ENCODE results near the gene WDR27.
"Not testable (repeated sequence)": the region's sequence is repeated elsewhere in the genome, so short reads cannot be mapped to it uniquely, and the experiment has no call there.

The WDR27 gene

DNA sequence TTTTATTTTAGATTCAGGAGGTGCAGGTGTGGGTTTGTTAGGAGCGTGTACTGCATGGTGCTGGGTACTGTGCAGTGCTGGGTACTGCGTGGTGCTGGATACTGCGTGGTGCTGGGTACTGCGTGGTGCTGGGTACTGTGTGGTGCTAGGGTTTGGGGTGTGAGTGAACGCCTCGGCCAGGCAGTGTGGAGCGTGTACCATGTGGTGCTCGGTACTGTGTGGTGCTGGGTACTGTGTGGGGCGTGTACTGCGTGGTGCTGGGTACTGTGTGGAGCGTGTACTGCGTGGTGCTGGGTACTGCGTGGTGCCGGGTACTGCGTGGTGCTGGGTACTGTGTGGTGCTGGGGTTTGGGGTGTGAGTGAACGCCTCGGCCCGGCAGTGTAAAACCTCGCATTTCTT is 62.9 kb downstream of the WDR27 start:
- no peak for DNase-seq

DNA sequence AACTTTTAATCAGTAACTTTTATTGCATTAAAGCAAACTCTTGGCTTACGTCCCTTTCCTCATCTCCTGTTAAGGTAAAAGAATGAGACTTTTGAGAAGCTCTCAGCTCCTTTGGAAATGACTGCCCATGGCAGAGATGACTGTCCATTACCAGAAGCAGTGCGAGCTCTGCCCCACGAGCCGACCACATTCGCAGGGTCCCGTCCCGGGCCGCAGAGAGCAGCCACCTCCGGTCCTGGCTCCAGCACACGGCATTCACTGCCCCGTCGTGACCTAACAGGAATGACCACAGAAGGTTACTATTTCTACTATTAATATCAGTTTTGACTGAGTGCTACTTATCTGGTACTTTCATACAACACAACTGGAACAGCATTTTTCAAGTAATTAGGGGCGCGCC is 63.4 kb downstream of the WDR27 start:
- DNase-seq, result no peak

DNA sequence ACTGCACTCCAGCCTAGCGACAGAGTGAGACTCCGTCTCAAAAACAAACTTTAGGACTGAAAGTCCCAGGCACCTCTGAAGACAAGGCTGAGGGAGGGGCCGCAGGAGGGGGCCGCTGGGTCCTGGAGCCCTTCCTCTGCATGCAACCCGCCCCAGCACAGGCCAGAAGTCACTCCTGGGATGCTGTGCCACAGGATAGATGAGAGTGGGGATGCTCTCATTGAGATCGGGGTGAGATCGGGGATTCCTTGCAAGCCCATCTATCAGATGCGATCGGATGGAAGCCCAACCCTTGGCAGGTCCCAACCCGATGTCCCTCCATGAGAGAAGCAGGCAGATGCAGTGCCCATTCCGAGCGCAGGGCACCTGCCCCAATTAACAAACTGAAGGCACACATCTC is 66.5 kb downstream of the WDR27 start:
- DNase-seq, result no peak

DNA sequence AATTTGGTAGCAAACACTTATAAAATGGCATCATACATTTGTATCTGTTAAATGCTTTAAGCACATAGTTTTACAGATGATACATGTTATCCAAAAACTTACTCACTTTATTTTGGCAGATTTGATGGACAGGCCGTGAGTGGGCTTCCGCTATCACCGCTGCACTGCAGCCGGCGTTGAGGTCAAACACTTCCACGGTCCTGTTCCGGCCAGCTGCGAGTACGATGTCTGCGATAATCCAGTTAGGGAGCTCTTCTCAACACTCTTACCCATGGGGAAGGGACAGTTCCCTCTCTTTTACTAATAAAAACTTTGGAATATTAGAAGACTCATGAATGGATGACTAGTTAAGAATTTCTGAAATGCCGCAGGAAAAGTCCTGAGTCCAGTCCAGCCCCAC is 69.0 kb downstream of the WDR27 start:
- DNase-seq, result no peak

DNA sequence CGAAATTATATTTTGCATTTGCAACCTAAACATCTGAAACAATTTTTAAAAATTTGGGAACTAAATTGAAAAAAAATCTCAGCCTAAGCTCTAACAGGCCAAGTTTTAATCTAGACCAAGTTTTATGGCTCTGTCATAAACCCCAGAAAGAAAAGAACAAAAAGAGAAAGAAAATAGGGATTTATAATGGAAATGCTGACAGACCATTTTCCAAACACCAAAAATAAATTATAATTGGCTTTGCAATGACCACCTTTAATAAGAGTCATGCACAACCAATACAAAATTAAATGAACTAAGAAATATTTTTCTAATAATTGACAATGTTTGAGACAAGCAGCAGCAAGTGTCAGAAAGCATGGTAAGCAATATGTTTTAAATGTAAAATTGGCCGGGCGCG is 72.6 kb downstream of the WDR27 start:
- no peak for DNase-seq

DNA sequence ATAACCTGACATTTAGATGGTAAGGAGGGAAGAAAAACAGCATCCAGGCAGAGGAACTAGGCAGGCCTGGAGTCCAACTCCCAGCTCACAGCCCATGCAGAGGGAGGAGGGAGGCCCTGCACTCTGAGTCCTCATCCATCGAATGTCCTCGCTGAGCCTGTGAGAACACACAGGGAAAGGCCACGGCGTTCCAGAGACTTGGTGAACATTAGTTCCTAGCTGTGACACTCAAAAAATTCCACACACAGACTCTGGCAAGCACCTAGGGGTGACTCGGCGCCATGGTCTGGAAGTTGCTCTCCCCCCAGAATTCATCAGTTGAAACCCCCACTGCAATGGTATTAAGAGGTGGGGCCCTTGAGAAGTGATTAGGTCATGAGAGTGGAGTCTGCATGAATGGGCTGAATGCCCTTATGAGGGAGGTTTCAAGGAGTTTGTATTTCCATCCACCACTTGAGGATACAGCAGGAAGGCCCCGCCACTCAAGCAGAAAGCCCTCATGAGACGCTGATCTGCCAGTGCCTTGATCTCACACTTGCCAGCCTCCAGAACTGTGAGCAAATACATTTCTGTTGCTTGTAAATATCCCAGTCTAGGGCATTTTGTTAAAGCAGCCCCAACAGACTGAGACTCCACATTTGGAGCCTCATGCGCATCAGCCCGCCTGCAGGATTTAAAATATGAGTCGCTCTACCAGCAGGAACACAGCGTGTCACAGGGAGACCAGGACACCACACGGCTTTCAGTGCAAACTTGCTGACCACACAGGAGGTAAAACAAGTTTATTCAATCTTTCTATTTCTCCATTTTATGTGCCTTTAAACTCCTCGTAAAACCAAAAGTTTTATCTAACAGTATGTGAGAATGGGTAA is 73.9 kb downstream of the WDR27 start:
- no peak for DNase-seq

DNA sequence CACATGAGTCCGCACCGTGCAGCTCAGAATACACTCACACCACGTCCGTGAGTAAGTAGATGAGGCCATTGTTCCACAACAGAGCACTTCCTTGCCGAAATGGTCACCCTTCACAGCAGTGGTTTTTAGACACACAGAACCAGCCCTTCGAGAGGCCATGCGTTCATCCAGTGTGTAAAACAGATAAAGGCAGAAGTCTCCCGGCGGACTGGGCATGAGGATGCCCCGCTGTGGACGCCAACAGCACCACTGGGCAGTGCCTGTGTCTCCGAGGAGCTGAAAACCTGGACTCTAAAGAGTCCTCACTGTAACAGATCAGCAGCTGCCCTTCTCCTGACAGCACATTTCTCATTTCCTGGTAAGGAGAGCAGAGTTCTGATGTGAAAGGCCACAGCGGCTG is 75.2 kb downstream of the WDR27 start:
- no peak for DNase-seq

DNA sequence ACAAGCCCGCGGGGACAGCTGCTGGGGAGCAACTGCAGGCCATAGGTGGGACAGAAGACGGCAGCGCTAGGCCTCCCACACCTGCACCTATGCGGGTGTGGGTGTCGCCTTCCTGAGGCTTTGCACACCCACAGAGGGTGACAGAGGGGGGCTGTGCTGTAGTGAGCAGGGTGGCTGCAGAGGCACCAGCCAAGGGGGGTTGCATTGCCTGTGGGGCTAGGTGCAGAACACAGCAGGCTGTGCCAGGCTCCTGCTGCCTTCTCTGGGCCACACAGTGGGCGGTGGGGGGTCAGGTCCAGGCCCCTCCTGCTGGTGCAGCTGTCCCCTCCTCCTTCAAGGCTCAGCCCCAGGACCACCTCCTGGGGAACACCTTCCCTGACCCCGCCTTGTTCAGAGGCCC is 75.7 kb downstream of the WDR27 start:
- DNase-seq, result no peak

DNA sequence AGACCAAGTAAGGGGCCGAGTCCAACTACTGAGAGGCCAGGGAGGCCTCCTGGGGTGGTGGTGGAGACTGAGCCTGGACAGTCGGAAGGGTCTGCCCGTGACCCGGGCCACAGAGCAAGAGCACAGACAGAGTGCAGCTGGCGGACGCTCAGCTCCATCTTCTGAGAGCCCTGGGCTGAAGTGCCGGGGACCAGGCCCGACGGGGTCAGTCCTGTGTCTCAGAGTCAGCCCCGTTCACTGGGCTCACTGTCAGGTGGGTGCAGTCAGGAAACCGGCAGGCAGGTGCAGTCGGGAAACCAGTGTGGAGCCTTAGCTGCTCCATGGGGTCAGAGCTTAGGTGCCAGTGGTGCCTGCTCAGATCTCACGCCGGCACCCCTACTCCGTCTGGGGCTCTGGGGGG is 76.5 kb downstream of the WDR27 start:
- DNase-seq, result no peak

DNA sequence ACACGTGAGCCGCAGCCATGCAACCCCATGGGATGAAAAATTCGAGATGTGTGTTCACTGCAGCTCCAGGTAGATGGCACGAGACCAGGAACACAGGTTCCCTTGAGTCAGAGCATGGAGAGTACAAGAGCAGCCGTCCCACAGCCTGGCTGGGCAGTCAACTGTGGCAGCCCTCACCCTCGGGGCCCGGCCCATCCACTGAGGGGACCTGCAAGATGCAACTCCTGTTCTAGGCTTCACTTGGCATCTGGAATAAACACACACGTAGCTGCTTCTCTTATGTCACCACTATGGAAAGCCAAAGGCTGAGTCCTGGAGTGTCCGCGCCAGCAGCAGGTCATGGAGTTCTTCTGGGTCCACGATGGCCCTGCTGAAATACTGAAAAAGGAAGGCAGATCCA is 77.0 kb downstream of the WDR27 start:
- no peak for DNase-seq

DNA sequence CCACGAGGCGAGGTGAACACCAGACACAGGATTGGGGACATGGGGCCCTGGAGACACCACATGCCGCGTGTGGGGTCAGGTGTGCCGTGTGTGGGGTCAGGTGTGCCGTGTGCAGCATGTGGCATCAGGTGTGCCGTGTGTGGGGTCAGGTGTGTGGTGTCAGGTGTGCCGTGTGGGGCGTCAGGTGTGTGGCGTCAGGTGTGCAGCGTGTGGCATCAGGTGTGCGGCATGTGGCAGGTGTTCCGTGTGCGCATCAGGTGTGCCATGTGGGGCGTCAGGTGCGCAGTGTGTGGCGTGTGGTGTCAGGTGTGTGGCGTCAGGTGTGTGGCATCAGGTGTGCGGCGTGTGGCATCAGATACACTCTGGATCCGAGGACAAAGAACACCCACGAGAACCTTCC is 77.9 kb downstream of the WDR27 start:
- no peak for DNase-seq

DNA sequence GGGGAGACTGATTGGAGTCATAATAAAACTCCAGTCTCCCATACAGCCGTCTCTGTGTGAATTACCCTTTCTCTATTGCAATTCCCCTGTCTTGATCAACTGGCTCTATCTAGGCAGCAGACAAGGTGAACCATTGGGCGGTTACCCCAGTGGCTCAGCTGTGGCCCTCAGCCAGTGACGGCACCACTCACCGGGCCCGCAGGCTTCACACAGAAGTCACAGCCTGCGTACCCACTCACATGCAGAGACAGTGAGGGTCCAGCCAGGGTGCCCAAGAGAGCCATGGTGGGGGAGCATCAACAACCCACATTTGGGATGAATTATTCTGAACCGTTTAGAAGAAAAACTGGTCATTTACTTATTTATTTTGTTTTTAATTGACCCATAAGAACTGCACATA is 78.5 kb downstream of the WDR27 start:
- DNase-seq, result no peak

DNA sequence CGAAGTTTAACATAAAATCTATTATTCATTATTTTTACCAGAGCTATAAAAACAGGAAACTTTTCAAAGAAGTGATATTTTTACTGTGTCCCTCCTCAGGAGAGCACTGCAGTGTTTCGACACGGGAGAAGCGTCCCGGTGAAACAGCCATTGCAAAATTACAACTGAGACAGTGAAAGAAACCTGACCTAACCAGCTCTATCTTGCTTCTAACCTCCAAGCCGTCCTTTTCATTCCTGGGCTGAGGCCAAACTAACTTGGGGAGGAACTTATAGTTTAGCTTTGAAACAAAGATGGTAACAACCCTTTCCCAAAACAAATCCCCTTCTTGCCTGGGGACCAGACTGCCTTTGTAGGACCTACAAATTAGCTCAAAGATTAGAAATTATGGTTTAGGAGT is 79.2 kb downstream of the WDR27 start:
- DNase-seq, result no peak

DNA sequence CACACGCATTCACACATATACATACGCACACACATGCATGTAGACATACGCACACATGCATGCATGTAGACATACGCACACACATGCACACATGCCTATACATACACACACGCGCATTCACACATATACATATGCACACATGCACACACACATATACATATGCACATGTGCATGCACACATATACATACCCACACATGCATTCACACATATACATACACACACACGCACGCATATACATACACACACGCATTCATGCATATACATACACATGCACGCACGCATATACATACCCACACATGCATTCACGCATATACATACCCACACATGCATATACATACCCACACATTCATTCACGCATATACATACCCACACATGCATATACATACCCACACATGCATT is 80.5 kb downstream of the WDR27 start:
- DNase-seq, result no peak

DNA sequence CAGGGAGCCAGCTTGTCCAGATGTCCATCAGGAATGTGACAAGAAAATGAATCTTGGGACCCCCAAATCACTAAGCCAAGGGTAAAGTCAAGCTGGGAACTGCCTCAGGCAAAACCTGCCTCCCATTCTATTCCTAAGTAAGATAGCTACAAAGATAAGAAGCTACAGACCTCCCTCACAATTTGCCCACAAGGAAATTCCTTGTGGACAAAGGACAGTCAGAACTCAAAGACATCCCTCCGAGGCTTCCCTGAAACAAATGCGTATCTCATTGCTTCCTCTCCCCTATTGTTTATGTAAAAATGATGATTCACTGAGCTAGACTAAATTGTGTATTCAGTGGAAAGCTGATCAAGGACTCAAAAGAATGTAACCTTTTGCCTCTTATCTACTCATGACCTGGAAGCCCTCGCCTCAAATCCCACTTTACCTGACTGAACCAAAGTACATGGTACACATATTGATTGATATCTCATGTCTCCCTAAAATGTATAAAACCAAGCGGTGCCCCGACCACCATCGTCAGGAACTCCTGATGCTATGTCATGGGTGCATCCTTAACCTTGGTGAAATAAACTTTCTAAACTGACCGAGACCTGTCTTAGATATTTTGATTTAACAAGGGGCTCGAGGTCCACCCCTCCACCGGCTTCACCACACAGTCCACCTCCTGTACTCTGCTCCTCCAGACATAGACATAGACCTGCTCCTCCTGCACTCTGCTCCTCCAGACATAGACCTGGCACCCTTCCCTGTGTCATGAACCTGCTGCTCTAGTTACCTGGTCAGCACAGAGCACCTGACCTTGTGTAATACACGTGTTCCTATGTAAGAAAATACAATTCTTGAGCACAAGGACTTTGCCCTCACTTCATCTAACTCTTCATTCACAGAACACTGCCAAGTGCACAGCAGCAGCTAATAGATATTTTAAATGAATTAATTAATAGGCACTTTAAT is 81.4 kb downstream of the WDR27 start:
- no peak for DNase-seq

DNA sequence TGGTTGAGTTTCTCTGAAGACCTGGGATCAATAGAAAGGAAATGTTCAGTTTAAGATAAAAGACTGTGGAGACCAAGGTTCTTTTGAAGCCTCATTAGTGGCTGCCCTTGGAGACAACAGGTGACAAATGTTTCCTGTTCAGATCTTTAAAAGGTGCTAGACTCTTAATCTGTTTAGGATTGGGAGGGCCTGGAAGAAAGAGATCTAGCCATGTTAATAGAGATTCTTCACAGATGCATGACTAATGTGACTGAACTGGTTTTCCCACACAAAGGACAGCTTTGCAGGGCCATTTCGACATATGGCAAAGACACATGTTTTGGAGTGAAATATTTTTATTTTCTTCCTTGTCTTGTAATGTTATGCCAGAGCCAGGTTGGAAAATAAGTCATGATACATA is 82.2 kb downstream of the WDR27 start:
- DNase-seq, result no peak

DNA sequence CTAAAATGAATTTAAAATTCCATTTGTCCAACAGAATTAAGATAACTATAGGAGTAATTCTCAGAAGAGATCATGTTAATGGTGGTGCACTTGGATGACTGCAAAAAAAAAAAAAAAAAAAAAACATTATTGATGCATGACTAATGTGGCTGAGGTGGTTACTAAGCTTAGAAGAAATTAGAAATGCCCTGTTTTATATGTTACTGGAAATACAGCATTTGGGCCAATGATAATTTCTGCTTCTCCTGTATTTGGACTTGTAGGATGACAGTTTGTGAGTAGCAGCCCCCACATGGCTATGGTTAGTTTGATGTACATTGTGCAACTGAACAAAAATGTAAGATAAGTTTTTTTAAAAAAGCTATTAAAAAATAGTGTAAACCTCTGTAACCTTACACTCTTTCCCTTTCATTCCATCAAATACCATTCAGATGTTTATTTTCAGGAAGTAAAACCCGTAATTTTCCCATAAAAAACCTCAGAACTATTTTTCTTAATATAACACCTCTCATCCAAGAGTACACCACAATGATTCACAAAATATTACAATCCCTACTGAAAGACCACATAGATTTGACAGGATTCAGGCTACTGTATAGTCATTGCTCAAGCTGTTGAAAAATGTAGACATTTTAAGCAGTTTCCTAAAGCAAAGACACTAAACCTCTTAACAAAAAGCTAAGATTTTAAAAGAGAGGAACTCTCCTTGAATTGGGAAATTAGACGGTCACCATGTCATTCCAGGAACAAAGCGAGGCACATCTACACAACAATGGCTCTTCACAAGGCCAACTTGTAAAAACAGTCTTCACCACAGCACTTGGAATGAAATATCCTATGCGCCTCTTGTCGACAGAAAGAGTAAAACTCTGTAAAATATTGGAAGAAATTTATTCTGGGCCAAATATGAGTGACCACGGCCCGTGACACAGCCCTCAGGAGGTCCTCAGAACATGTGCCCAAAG is 83.0 kb downstream of the WDR27 start:
- DNase-seq, result no peak

DNA sequence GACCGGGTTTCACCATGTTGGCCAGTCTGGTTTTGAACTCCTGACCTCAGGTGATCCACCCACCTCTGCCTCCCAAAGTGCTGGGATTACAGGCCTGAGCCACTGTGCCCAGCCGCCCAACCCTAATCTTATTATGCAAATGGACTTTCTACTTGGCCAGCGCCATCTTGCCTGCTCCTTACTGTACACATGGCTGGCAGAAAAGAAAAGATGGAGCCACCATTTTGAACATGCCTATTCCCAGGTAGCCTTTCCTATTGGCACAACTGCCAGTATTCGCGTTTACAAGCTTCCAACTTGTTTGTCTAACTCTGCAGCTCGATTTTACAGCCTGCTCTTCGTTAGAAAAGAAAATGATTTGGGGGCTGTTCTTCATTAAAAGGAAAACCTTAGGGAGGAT is 84.3 kb downstream of the WDR27 start:
- DNase-seq, result no peak

DNA sequence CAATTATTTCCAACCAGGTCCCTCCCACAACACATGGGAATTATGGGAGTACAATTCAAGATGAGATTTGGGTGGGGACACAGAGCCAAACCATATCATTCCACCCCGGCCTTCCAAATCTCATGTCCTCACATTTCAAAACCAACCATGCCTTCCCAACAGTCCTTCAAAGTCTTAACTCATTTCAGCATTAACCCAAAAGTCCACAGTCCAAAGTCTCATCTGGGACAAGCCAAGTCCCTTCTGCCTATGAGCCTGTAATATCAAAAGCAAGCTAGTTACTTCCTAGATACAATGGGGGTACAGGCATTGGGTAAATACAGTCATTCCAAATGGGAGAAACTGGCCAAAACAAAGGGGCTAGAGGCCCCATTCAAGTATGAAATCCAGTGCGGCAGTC is 93.2 kb downstream of the WDR27 start:
- DNase-seq, result not testable (repeated sequence)

DNA sequence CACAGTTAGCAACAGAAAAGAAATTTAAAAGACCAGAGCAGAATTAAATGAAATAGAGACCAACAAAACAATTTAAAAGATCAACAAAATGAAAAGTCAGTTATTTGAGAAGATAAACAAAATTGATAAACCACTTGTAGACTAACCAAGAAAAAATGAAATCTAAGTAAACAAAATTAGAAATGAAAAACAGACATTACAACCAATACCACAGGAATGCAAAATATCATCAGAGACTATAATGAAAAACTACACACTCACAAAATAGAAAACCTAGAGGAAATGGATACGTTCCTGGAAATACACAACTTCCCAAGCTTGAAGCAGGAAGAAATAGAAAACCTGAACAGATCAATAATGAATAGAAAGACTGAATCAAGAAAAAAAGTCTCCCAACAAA is 97.8 kb downstream of the WDR27 start:
- DNase-seq, result no peak

DNA sequence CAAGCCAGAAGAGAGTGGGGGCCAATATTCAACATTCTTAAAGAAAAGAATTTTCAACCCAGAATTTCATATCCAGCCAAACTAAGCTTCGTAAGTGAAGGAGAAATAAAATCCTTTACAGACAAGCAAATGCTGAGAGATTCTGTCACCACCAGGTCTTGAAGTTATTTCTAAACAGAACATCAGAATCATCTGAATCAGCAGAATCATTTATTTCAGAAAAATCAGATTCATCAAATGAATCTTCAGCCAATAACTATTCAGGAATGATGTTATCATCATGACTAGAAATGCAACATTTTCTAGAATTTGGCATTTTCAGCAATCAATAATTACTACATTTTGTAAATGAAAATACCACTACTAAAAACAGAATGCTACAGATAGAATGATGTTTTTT is 100.7 kb downstream of the WDR27 start:
- not testable (repeated sequence) for DNase-seq

DNA sequence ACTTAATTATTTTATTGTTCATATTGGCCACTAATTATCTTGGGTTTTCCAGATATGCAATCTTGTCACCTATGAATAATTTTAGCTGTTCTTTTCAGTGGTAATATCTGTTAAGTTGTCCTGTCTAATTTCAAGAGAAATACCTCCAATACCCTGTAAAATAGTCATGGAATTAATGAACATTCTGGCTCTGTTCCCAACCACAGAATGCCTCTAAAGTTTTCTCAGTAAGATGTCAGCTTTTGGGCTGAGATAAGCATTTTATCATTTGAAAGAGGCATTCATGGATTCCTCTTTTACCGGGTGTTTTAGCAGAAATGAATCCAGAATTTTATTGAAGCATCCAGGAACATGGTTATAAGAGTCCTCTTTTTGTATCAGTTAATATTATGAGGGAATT is 109.3 kb downstream of the WDR27 start:
- no peak for DNase-seq

DNA sequence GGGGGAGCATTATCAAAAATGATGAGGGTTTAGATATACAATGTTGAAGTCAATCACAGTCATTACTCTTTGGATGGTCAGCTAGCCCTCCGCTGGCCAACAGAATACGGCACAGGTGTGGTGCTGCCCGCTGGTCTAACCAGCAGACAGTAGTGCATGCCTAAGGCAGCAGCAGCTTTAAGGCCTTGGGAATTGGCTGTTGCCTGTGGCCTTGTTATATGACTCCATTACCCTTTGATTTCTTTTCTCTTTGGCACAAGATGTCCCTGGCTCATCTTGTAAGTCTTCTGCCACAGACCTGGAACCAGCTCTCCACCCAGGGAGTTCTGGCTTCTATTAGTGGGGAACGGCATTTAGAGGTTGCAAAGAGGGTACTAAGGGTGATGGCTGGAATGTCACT is 110.2 kb downstream of the WDR27 start:
- no peak for DNase-seq
